ENCODE measurements around the gene ANKRD13A. TPM values are rescaled to one million over a fixed set of nuclear protein-coding genes. Genes with fewer than 3 reads are reported as not detected.
"Not testable (repeated sequence)": the region's sequence is repeated elsewhere in the genome, so short reads cannot be mapped to it uniquely, and the experiment has no call there.

The ANKRD13A gene
- total and polyA plus RNA-seq, 2 donors from 2014 or later = 23.2 to 68.0 TPM

- FAIRE-seq (no peak), DNase-seq (no peak)
- Histone ChIP-seq H3K9ac (ENCODE audit: low read length in 3 of 3) (no peak overlapping the region), H3K4me3 (ENCODE audit: low read length in 3 of 3) (no peak overlapping the region), H3K36me3 (ENCODE audit: control insufficient read depth in 2 of 3, insufficient read depth in 3 of 3, low read length in 3 of 3) (no peaks in the 10 kb centered on the region), H3K4me1 (ENCODE audit: control insufficient read depth in 2 of 3, insufficient read depth in 2 of 3, low read depth in 1 of 3, low read length in 3 of 3) (no peaks in the 10 kb centered on the region), H3K9me3 (ENCODE audit: control insufficient read depth in 2 of 3, insufficient read depth in 1 of 3, low read length in 3 of 3) (no peaks in the 10 kb centered on the region), H3K27ac (ENCODE audit: low read depth in 2 of 2, low read length in 2 of 2) (no peak overlapping the region), H3K27me3 (ENCODE audit: control insufficient read depth, insufficient read depth, low read length) (no peaks in the 10 kb centered on the region)
- intact Hi-C loops (cut with DNase I) = no loop called here
- TF ChIP-seq CTCF (IDR thresholded peaks at IDR 0.05; ENCODE audit: borderline replicate concordance, extremely low read depth, insufficient read depth) = no peak
Measured at GRCh38 chr12:110068654-110069053, 69.4 kb downstream of the ANKRD13A start.

GRCh38 chr12:110071504-110071903 is 72.3 kb downstream of the ANKRD13A start:
- FAIRE-seq (no peak), DNase-seq (no peak)
- Histone ChIP-seq H3K9me3 (ENCODE audit: control insufficient read depth in 2 of 3, insufficient read depth in 1 of 3, low read length in 3 of 3) (no peaks in the 10 kb centered on the region), H3K4me3 (ENCODE audit: low read length in 3 of 3) (no peak overlapping the region), H3K4me1 (ENCODE audit: control insufficient read depth in 2 of 3, insufficient read depth in 2 of 3, low read depth in 1 of 3, low read length in 3 of 3) (no peaks in the 10 kb centered on the region), H3K27me3 (ENCODE audit: control insufficient read depth, insufficient read depth, low read length) (no peaks in the 10 kb centered on the region), H3K27ac (ENCODE audit: low read depth in 2 of 2, low read length in 2 of 2) (no peak overlapping the region), H3K9ac (ENCODE audit: low read length in 3 of 3) (no peak overlapping the region), H3K36me3 (ENCODE audit: control insufficient read depth in 2 of 3, insufficient read depth in 3 of 3, low read length in 3 of 3) (no peaks in the 10 kb centered on the region)
- no peak for TF ChIP-seq CTCF (IDR thresholded peaks at IDR 0.05; ENCODE audit: borderline replicate concordance, extremely low read depth, insufficient read depth)
- intact Hi-C loops (cut with DNase I) = no loop called here

- H3K27ac ChIP-seq (ENCODE audit: low read depth in 2 of 2, low read length in 2 of 2) = no peak overlapping the region
- no peaks in the 10 kb centered on the region for H3K36me3 ChIP-seq (ENCODE audit: control insufficient read depth in 2 of 3, insufficient read depth in 3 of 3, low read length in 3 of 3)
- H3K27me3 ChIP-seq (ENCODE audit: control insufficient read depth, insufficient read depth, low read length) = no peaks in the 10 kb centered on the region
- intact Hi-C loops (cut with DNase I) = no loop called here
- TF ChIP-seq CTCF (IDR thresholded peaks at IDR 0.05; ENCODE audit: borderline replicate concordance, extremely low read depth, insufficient read depth) = no peak
- H3K4me1 ChIP-seq (ENCODE audit: control insufficient read depth in 2 of 3, insufficient read depth in 2 of 3, low read depth in 1 of 3, low read length in 3 of 3) = no peaks in the 10 kb centered on the region
- FAIRE-seq = no peak
- H3K9ac ChIP-seq (ENCODE audit: low read length in 3 of 3) = no peak overlapping the region
- DNase-seq = no peak
- no peak overlapping the region for H3K4me3 ChIP-seq (ENCODE audit: low read length in 3 of 3)
- H3K9me3 ChIP-seq (ENCODE audit: control insufficient read depth in 2 of 3, insufficient read depth in 1 of 3, low read length in 3 of 3) = no peaks in the 10 kb centered on the region
Measured at GRCh38 chr12:110071967-110072366, 72.7 kb downstream of the ANKRD13A start.

- intact Hi-C loops (cut with DNase I); DNase-seq; FAIRE-seq; H3K36me3 ChIP-seq (ENCODE audit: control insufficient read depth in 2 of 3, insufficient read depth in 3 of 3, low read length in 3 of 3); H3K4me1 ChIP-seq (ENCODE audit: control insufficient read depth in 2 of 3, insufficient read depth in 2 of 3, low read depth in 1 of 3, low read length in 3 of 3); H3K9ac ChIP-seq (ENCODE audit: low read length in 3 of 3); H3K27ac ChIP-seq (ENCODE audit: low read depth in 2 of 2, low read length in 2 of 2); H3K27me3 ChIP-seq (ENCODE audit: control insufficient read depth, insufficient read depth, low read length); H3K9me3 ChIP-seq (ENCODE audit: control insufficient read depth in 2 of 3, insufficient read depth in 1 of 3, low read length in 3 of 3); H3K4me3 ChIP-seq (ENCODE audit: low read length in 3 of 3): not testable (repeated sequence)
Measured at GRCh38 chr12:110072636-110073035, 73.4 kb downstream of the ANKRD13A start.
